NCI-H128 (cell line): ENCODE data around the gene RDH11.
"Not testable (repeated sequence)": the region's sequence is repeated elsewhere in the genome, so short reads cannot be mapped to it uniquely, and the experiment has no call there.

Source experiments
- DNase-seq: peaks from one replicate; lab custom pipeline; 2025; ENCODE audit not compliant: unreplicated experiment; lab: John Stamatoyannopoulos, UW

Gene RDH11

GRCh38 chr14:67695394-67695949, at the start of gene RDH11:
Gene RDH11, minus strand, starts transcription at chr14:67695764. Its CDS starts 61 bp downstream, at chr14:67695703.
- peak; percentile 76 for DNase-seq

- no peak for DNase-seq
These were observed 48.5 kb upstream of the RDH11 start for GRCh38 chr14:67744046-67744445.

GRCh38 chr14:67738740-67739504, 43.4 kb upstream of the RDH11 start:
- no peak for DNase-seq

GRCh38 chr14:67736771-67737170, 41.2 kb upstream of the RDH11 start:
- no peak for DNase-seq

- no peak for DNase-seq
These were observed 40.0 kb upstream of the RDH11 start for GRCh38 chr14:67735336-67736147.

DNA sequence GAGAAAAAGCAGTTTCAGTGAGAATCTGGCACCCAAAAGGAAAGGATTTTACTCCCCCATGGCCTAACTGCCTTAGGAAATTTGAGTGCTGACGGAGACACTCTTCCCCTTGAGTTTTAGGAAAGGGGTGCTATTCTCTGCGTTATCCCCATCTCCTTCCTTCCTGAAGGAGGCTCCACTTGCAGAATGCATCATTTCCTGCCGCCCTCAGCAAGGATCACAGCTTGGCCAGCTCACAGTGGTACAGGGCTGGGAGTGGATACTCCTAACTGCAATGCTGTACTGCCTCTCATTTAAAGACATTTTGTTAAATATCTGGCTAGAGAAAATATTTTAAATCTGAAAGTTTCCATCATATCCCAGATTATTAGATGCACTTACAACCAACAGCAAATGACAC, 39.1 kb upstream of the RDH11 start:
- DNase-seq, result no peak

- DNase-seq, result no peak
These were observed 38.1 kb upstream of the RDH11 start for GRCh38 chr14:67733616-67734015.

DNA sequence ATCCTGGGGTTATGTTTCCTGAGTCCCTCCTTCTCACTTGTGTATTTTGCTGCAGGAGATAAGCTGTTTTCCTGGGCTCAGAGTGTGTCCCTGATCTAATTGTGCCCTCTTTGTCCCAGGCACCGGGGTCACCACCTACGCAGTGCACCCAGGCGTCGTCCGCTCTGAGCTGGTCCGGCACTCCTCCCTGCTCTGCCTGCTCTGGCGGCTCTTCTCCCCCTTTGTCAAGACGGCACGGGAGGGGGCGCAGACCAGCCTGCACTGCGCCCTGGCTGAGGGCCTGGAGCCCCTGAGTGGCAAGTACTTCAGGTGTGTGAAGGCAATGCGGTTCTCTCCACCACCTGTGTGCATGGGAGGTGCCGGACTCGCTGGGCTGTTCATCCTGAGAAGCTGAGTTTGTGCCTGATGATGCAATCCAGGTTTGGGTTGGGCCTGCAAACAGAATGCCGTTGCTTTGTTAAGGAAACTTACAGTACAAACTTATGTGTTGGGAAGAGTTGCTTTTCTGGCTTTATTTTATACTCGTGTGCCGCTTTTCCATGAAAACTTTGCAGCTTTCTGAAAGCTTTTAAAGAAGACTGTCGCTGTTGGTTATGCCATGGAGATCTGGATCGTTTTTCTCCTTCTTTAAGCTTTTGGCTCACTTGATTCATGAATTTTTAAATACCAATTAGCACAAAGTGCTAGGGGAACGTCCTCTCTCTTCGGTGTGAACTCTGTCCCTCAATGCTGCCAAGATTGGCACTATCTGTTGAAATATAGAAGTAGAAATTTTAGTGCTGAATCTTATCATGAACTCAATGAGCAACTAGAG, 33.7 kb upstream of the RDH11 start:
- no peak for DNase-seq

DNA sequence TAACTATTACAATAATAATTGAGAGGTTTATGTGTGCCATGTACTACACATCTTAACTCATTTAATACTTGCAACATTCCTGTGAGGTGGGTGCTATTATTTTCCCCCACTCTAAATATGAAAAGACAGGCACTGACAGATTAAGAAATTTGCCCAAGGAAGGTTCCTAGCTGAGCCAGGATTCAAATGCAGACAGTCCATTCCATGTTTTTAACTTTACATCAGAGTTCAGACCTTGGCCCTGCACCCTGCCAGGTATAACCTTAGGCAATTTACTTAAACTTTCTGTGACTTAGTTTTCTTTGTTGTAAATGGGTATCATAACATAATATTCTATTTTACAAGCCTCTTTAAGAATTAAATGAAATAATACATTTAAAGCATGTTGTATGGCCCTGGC, 32.7 kb upstream of the RDH11 start:
- DNase-seq, result no peak

GRCh38 chr14:67727361-67727760, 31.8 kb upstream of the RDH11 start:
- DNase-seq, result no peak

- DNase-seq, result no peak
These were observed 29.6 kb upstream of the RDH11 start for GRCh38 chr14:67725171-67725570.

GRCh38 chr14:67722293-67722692, 26.7 kb upstream of the RDH11 start:
- no peak for DNase-seq

DNA sequence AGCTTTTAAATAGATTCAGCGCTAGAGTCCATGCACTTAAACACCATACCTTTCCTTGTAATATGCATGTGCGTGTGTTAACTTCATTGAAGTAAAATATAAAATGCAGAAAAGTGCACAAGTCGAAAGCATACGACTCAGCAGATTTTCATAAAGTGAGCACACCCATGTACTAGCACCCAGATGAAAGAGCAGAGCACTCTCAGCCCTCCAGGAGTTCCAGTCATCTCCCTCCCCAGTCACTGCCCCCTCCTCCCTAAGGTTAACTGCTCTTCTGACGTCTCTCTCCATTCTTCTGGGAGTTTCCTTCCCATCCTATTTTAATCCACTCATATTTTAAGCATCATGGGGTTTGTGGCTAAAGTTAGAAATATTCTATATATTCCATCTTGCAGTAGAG, 26.3 kb upstream of the RDH11 start:
- no peak for DNase-seq

GRCh38 chr14:67719866-67720265, 24.3 kb upstream of the RDH11 start:
- no peak for DNase-seq

- DNase-seq, result not testable (repeated sequence)
These were observed 23.8 kb upstream of the RDH11 start for GRCh38 chr14:67719385-67719784.

- DNase-seq, result no peak
These were observed 22.7 kb upstream of the RDH11 start for GRCh38 chr14:67718265-67718664.

DNA sequence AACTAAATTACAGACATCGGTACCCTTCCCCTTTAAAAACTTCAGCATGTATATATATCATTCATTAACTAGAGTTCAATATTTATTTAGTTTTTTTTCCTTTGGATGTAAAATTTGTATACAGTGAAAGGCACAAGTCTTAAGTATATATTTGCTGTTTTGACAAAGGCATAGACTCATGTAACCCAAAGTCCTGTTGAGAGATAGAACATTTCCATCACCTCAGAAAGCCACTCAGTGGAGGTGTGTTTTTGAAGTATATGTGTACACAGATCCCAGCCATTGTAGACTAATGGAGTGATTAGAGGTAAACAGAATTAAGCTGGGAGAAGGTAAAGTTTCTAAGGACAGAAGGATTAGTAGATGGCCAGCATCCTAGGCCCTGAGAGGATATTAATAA, 21.5 kb upstream of the RDH11 start:
- DNase-seq, result no peak

GRCh38 chr14:67710209-67710608, 14.6 kb upstream of the RDH11 start:
- no peak for DNase-seq

DNA sequence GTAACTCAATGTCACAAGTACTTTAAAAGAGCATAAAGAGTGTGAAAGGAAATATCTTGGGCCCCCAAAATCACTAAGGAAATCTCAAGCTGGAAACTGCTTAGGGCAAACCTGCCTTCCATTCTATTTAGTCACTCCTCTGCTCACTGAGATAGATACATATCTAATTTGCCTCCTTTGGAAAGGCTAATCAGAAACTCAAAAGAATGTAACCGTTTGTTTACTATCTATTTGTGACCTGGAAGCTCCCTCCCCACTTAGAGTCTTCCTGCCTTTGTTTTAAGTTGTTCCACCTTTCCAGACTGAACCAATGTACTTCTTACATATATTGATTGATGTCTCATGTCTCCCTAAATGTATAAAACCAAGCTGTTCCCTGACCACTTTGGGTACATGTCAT, 14.2 kb upstream of the RDH11 start:
- not testable (repeated sequence) for DNase-seq

DNA sequence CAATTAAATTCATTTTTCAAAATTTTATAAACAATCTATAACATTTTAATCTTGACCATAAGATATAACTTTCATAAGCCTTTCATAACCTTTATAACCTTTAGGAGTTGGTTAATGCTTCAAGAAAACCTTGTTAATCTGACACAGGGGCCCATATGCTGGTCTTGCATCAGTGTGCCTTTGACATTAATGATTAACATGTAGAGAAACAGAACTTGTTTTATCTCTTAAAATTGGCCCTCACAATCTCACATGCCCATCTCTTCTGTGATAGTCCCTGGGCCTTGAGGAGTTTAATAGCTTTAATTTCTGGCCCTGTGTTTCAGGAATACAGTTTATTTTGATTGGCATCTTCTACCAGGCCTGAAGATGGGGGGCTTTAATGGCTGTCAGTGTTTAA, 13.8 kb upstream of the RDH11 start:
- not testable (repeated sequence) for DNase-seq

DNA sequence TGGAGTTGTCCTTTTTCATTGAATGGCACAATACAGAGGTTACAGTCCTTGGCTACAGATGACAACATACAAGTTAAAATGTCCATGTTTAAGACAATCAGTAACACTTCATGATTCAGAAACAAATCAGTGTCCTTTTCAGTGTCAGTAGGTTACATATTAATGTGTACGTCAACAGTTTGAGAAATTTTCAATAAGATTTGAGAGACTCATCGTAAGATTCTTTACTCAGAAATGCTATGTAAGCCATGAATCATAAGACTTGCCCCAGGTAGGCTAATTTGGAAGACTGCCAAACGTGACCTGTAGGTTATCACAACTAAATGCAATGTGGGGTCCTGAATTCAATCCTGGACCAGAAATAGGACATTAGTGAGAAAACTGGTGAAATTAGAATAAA, 9.6 kb upstream of the RDH11 start:
- no peak for DNase-seq
